HG02588 (cell line): ENCODE results near the gene RAB34.
"Not testable (repeated sequence)": the region's sequence is repeated elsewhere in the genome, so short reads cannot be mapped to it uniquely, and the experiment has no call there.

ENCODE experiments used
- ATAC-seq: cut with Tn5 transposase; IDR thresholded peaks from one replicate; pipeline ENCODE4 v1.9.1; 2021; ENCODE audit warnings: mild to moderate bottlenecking, moderate library complexity; ENCODE audit not compliant: unreplicated experiment

Gene RAB34

DNA sequence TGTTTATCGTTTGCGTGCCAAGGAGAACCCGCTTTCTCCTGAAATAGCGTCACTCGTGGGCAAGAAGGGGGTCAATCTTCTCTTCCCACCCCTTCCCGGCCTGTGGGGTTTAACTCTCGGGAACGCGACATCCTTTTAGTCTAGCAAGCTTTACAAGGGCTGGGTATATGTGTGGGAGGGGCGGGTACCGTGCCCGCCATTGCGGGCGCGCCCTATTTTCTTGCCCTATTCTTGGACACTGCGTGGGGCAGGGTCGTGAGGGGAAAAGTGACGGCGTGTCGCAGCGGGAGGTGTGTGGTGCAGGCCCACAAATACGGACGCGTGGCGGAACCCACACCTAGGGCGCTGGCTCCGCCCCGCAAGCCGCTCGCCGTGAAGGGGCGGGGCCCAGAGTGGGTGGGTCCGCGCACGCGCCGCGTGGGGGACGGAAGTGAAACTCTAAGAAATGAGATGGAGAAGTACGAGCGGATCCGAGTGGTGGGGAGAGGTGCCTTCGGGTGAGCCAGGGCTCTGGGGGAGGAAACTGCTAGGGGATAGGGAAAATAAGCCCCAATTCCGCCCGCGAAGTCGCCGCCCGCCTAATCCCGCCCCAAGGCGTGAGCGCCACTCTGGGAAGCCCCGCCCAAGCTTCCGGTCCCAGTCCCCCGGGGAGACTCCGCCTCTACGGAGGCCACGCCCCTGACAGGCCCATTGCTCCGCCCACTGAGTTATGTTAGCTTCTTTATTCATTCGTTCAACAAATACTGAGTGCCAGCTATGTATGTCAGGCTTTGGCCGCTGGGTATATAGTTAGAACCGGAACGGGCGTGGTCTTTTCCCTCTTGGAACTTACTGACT is 10.9 kb upstream of the RAB34 start, which contains the start of gene NEK8:
Gene NEK8 (plus strand): TSS at position 425 of the 837 bp plus-strand sequence. CDS start 26 bp downstream, at position 451.
- peak; percentile 41 for ATAC-seq

DNA sequence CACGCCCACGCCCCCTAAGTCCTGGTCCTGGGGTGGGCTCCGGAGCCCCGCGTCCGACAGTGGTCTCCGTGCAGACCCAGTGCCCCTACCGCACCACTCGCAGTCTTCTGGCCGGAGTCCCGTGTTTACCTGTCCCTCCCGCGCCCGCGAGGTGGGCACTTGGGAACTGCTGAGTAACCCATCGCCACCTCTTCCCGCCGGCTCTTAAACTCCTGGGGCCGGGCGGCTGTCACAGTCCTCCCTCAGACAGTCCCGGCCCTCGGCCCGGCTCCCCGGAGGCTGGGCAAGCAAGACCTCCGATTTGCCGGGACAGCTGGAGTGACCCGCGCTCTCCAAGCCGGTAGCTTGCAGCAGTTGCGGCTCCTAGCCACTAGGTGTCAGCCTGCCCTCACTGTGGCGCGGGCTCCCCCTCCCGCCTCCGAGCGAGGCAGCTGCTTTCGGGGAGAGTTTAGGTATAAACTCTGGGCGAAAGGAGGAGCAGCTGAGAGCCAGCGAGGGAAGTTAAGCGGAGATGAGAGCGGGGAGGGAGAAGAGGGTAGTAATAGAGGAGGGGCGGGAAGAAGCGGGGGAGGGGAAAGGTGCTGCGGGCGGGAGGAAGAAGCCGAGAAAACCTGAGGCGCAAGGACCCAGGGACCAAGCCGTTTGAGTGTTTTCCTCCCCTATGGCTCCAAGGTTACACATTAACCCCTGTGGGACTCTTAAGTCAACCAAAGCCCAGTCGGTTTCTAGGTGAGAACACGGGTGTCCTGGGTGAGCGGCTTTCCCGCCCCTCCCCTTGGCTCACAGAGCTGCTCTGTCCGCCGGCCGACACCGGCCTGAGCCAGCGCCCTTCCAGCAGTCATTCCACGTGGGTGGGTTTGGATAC is 9.2 kb upstream of the RAB34 start:
- ATAC-seq = peak; percentile 34

GRCh38 chr17:28726226-28726626 is 8.6 kb upstream of the RAB34 start, which contains the start of gene TLCD1:
Gene TLCD1 (minus strand): TSS chr17:28726233. CDS start chr17:28726097, 136 bp downstream.
- no peak for ATAC-seq

DNA sequence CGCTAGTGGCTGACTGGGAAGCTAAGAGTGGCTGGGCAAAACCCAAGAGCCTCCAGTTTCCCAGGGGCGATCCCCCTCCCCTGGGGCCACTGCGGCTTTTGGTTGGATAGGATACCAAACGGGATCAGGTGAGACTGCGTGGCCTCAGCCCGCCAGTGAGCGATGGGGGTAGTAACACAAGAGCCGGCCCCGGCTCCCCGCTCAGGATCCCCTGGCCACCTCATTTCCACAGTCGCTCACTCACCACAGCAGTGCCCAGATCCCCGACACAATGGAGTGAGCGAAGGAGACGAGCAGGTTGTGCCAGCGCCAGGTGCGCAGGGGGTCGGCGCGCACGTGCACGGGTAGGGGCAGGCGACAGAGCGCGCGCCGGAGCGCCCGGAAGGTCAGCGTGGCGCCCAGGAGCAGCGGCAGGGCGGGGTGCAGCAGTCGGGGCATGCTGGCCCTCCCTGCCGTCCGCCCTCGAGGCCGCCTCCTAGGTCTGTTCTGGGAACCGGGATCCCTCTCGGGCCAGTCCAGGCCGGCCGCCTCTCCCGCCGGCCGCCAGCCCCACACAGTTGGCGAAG is 8.1 kb upstream of the RAB34 start:
- ATAC-seq = no peak

DNA sequence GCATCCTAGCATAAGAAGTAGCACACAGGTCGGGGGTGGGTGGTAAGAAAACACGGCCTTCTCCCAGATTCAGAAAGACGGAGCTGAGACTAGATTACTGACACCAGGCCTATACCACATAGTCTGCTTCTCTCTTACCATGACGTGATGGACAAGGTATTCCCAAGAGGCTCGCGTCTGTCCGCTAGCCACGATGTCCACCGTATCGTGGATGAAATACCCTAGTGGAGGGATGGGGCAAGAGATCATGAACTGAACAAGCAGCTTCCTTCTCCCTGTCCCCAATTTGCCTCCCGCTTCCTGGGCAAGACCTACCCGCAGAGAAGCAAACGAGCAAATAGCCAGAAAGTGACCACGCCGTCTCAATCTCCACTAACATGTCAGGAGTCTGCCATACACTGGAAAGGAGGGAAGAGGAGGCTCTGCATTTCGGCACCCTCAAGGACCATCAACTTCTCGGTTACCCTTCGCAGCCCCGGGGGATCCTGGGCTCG is 7.5 kb upstream of the RAB34 start:
- ATAC-seq = no peak

- no peak for ATAC-seq
Observed at GRCh38 chr17:28724500-28725165, 7.0 kb upstream of the RAB34 start.

- ATAC-seq = not testable (repeated sequence)
Observed at GRCh38 chr17:28723836-28724499, 6.3 kb upstream of the RAB34 start.

- ATAC-seq = no peak
Observed at GRCh38 chr17:28723159-28723835, 5.6 kb upstream of the RAB34 start.

GRCh38 chr17:28722417-28723158 is 4.9 kb upstream of the RAB34 start:
- ATAC-seq = no peak

GRCh38 chr17:28720997-28721329 is 3.3 kb upstream of the RAB34 start:
- ATAC-seq = not testable (repeated sequence)

DNA sequence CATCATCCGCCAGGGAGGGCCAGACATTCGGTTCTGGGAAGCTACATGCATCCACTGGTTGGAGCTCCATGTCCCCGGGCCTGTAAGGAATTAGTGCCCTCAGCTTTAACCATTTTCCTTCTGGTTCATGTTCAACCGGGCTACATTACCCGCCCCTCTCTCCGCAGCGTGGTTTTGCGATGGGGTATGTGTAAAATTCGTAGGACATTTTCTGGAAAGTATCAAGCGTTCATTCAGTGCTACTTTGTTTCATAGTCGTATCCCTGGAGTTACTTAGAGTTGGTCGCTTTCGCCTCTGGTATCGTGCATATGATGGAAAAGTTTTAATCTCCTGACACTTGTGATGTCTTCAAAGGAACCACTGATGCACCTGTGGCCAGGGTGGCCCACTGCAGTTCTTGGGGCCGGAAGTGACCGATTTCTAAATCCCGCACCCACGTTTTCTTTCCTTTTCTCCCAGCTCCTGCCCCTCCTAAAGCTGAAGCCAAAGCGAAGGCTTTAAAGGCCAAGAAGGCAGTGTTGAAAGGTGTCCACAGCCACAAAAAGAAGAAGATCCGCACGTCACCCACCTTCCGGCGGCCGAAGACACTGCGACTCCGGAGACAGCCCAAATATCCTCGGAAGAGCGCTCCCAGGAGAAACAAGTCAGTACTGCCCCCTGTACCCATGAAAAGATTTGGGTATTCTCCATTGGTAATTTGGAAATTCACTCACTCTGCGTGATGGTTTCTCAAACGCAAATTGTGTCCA is 2.8 kb upstream of the RAB34 start:
- no peak for ATAC-seq

DNA sequence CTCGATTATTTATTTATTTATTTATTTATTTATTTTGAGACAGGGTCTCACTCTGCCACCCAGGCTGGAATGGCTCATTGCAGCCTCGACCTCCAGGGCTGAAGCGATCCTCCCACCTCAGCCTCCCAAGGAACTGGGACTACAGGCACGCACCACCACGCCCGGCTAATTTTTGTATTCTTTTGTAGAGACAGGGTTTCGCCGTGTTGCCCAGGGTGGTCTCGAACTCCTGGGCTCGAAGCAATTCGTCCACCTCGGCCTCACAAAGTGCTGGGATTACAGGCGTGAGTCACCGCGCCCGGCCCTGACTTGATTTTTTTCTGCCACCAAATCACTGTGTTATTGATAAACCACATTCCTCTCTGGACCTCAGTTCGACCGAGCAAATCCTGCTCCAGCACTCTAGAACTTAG is 1.4 kb upstream of the RAB34 start:
- no peak for ATAC-seq

GRCh38 chr17:28718333-28719020 is 809 bp upstream of the RAB34 start:
- ATAC-seq = no peak

DNA sequence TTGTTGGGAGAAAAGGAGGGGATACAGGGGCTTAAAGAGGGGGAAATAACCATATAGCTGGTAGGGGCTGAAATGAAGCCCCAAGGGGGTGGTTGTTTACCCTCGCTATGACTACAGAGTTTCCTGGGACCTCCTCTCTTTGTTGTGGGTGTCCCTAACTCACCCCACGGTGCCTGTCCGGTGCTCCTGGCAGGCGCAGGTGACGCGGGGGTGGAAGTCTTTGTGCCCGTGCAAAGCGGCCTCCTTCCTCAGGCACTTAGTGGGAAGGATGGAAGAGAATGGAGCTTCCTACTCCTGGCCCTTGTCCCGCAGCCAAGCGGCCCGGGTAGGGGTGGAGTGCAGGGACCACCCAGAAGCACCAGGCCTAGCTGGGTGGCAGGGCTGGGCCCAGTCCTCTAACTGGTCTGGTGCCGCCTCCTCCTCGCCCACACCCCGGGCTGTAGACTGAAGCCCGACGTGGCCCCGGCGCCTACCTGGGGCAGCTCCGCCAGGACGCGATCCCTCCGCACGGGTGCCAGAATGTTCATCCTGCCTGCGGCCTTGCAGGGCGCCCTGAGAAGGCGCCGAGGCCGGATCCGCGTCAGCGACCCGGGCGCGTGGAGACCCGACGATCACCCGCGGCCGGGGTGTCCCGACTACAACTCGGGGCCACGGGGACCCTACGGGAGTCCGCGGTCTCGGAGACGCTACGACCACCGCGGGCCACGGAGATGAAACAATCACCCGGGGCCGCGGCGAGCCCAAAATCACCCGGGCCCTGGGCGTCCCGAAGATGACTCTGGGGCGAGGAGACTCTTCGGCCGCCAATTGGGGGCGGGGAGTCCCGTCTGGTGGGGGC is 709 bp downstream of the RAB34 start:
- no peak for ATAC-seq

DNA sequence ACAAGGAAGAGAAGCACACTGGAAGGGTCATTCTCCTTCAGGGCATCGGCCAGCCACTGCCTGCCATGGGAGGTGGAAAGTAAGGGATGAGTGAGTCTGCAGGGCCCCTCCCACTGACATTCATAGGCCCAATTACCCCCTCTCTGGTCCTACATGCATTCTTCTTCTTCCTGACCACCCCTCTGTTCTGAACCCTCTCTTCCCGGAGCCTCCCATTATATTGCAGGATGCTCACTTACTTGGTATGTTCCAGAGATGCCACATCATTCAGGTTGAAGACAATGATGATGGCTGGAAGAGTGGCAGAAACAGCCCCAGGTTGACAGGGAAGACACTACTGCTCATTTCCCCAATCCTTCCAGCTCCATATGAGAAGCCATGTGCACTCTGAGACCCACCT is 2.5 kb downstream of the RAB34 start:
- no peak for ATAC-seq

DNA sequence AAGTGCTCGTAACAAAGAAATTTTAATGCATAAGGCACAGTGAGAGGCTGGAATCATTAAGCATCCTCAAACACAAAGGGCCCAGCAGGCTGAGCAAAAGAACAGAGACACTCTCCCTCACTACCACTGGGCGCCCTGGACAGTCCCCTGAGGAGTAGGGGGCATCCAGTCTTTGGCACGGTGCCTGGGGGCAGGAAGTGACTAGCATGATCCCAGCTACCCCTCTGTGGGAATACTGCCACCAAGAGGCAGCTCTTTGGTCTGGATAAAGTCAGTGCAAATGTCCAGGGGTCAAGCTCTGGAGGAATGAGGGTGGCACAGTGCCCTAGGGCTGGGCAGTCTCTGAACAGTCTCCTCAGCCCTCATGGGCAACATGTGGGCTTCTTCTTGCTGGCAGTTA is 3.4 kb downstream of the RAB34 start:
- ATAC-seq = no peak
